Activated CD8-positive, alpha-beta memory T cell treated with anti-CD3 and anti-CD28 coated beads, Interleukin-2, amount 50 U/mL, for 4 hours (primary cell): ENCODE data around the gene SPNS2.

Source experiments
- DNase-seq: peaks from one replicate; pipeline ENCODE4 v3.0.0-alpha.2; 2020

SPNS2 gene

DNA sequence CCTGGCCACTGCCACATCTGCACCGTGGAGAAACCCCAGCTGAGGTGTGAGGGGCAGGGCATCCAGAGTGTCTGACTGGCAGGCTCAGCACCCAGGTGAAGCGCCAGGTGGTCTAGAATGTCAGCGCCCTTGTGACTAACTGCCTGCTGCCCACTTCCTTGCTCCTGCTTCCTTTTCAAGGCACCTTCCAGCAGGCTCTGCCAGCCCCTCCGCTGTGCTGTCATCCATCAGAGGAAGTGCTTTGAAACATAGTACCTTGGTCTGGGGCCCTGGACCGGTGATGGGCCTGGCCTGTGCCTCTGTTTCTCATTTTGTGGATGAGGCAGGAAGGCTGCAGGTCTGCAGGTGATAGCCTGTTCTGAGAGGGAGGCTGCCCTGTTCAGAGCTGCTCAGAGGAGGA lies 5.5 kb downstream of the SPNS2 start:
- DNase-seq: no peak

DNA sequence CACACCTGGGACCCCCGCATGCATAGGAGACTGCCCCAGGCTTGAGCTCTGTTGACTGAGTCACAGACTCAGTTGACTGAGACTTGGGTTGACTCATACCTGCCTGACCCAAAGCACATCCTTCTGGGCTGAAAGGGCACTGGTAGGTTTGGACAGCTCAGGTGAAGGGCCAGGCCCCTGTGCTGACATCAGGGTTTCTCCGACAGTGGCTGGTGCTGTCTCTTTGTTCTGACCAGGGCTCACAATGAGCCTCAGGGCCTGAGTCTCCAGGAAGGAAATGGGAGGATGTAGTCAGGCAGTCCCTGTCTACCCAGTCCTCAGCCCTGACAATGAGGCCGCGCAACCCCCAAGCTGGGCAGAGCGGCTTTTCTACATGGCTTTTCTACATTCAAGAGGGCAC lies 6.5 kb downstream of the SPNS2 start:
- DNase-seq: no peak

- DNase-seq: no peak
These were observed 7.6 kb downstream of the SPNS2 start for GRCh38 chr17:4506175-4506813.

GRCh38 chr17:4506892-4507291 lies 8.2 kb downstream of the SPNS2 start:
- DNase-seq: no peak

- DNase-seq: no peak
These were observed 8.9 kb downstream of the SPNS2 start for GRCh38 chr17:4507361-4508111.

GRCh38 chr17:4508207-4508606 lies 9.5 kb downstream of the SPNS2 start:
- no peak for DNase-seq

- no peak for DNase-seq
These were observed 10.7 kb downstream of the SPNS2 start for GRCh38 chr17:4509401-4509800.

DNA sequence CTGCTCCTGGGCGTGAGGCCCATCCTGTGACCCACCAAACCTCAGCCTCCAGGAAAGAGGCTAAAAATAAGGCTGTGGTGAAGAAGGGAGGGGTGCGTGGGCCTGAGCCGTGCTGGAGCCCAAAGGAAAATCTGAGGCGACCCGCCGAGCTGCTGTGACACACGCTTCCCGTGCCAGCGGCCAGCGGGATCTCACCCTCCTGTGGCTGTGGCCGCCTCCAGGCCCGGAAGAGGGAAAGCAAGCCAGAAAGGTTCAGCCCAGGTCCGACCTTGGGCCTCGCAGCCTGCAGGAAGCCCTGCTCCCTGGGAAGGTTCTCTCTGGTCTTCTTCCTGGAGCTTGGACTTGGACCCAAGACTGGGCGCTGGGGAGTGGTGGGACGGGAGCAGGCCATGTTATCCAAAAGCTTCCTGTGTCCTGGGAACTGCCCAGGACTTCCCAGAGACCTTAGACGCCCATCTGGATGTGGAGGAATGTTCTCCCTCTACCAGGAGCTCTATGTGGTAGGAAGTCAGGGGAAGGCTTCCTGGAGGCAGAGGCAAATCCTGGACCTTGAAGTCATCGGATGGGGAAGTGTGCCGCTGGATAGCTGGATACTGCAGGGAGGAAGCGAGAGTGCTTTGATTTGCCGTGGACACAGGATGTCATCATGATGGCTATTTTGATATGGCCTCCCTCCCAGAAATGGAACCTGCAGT lies 11.4 kb downstream of the SPNS2 start:
- no peak for DNase-seq

DNA sequence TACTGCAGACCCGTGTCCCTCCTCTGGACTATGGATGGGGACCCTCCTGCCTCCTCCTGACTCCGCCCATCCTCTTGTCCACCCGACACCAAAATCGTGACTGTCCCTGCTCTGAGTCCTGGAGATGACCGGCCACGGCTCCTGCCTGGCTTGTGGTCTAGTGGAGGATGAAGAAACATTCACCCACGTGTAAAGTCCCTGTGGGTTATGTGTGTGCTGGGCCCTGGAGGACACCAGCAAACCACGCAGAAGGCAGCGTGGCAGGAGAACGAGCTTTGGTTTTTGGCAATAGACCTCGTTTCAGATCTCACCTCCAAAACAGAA lies 11.9 kb downstream of the SPNS2 start:
- DNase-seq: no peak

- no peak for DNase-seq
These were observed 12.7 kb downstream of the SPNS2 start for GRCh38 chr17:4511199-4511932.

GRCh38 chr17:4512156-4513112 lies 13.8 kb downstream of the SPNS2 start:
- DNase-seq: no peak

DNA sequence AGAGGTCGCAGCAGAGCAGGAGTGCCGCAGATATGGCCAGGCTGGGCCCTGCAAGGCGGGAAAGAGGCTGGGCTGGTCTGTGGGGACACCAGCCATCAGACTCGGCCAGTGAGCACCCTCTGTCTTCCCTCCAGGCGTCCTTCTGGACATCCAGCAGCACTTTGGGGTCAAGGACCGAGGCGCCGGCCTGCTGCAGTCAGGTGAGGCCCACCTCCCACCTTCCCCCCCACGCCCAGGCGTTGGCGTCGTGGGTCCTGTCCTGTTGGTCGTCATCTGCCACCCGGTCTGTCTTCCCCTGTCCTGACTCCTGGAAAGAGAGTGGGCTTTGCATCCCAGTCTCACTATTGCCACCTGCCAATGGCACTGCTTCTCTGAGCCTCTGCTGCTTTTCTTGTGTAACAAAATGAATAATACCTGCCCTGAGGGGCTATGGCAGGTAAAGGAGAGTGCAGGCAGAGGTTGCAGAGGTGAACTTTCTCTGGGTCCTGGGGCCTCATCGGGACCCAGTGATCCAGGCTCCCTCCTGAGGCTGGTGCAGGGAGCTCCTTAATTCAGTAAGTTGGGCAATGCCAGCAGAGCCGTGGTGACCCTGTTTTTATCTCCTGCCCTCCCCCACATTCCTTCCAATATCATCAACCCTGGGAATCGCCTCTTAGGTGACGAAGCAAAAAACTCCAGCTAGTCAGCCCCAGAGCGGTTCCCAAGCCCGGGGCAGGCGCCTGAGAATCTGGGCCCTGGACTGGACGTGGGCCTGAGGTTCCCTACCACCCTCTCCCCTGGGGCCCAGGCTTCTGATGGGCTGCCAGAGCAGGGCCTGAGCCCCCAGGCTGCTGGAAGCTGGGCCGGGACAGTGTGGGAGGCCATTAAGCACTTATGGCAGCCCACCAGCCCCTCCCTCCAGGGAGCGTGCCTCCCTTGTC lies 14.7 kb downstream of the SPNS2 start:
- no peak for DNase-seq

GRCh38 chr17:4514206-4514605 lies 15.5 kb downstream of the SPNS2 start:
- DNase-seq: no peak

DNA sequence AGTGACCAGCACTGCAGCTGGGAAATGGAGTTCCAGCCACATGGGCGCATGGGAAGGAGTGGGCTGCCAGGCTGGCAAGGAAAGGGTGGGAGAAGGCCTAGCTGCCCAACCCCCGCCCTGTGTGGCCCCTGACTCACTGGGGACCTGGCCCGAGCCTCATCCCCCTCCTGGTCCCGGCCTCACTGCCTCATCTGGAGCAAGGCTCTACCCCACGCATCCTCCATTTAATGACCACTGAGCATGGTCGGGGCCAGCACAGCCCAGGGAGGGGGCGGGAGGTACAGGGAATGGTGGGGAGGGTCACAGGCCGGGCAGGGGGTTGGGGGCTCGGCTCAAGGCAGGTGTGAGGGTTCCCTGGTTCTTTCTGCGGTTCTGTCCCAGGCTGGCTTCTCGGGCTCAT lies 16.1 kb downstream of the SPNS2 start:
- no peak for DNase-seq

GRCh38 chr17:4515501-4515900 lies 16.8 kb downstream of the SPNS2 start:
- DNase-seq: no peak

- no peak for DNase-seq
These were observed 18.1 kb downstream of the SPNS2 start for GRCh38 chr17:4516735-4517134.

GRCh38 chr17:4518901-4519300 lies 20.2 kb downstream of the SPNS2 start:
- no peak for DNase-seq

DNA sequence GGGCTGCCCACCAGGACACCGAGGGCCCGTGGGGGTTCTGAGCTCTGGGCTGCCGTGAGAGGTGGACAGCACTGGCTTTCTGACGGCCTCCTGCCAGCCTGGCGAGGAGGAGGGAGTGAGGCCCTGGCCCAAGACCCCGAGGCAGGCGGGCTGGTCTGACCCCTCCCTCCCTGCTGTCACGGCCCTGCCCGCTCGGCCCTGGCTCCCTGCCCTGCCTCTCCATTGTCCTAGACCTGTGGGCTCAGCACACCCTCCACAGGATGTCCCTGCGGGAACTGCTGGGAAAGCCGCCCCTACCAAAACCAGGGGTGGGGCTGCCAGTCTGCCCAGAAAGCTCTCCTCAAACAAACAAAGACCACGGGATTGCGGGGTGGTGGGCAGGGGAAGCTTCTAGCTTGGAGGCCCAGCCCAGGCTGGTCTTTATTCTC lies 20.7 kb downstream of the SPNS2 start:
- no peak for DNase-seq

GRCh38 chr17:4520060-4520893 lies 21.6 kb downstream of the SPNS2 start:
- no peak for DNase-seq

DNA sequence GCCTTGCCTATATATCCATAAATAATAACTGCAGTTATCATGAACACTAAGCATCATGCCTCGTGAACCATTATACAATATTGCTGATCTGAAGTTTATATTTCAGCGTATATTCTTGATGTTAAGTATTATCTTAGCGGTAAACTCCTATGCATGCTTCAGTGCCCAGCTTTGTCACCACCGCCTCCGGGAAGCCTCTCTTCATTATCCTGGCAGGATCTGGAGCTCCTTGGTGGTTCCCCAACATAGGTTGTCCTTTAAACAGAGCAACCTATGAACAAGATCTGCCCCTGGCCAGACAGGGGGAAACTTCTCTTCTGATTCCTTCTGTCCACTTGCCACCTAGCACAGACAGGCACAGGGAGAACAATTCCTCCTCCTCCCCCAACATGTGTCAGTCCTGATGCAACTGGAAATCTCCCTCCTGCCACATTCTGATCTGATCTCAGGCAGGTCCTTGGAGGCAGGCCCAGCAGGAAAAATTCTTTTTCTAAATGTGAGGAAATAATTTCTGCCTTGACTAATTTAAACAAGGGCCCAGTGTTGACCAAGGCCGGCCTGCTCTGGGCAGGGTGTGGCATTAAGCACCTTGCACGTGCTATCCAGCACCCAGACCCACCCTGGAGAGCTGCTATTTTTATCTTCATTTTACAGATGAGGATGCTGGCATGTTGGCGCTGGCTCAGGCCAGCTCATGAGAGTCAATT lies 22.4 kb downstream of the SPNS2 start:
- DNase-seq: no peak
